Immature natural killer cell (primary cell): Measurements from ENCODE around the gene FAM153A. TPM values are rescaled to one million over a fixed set of nuclear protein-coding genes. Genes with fewer than 3 reads are reported as not detected.
"Not testable (repeated sequence)": the region's sequence is repeated elsewhere in the genome, so short reads cannot be mapped to it uniquely, and the experiment has no call there.

Experiments
- DNase-seq, 3 donors: peaks; one replicate each; pipeline ENCODE4 v3.0.0; 2022; ENCODE audit warnings: mixed read lengths in 1 of 3
- H3K27ac Mint-ChIP-seq, 6 donors: one replicate each; pipeline ENCODE4 v1.8.0; 2020; ENCODE audit warnings: mixed read lengths in 6 of 6, mild to moderate bottlenecking in 5 of 6, inconsistent platforms in 4 of 6, moderate library complexity in 3 of 6
- H3K27me3 Mint-ChIP-seq, 3 donors: one replicate each; pipeline ENCODE4 v1.8.0; 2020 to 2021; ENCODE audit warnings: low read depth in 3 of 3, mild to moderate bottlenecking in 3 of 3, mixed read lengths in 3 of 3, moderate library complexity in 3 of 3, inconsistent platforms in 1 of 3
- H3K36me3 Mint-ChIP-seq, 3 donors: one replicate each; pipeline ENCODE4 v1.8.0; 2020; ENCODE audit warnings: mixed read lengths in 3 of 3, inconsistent platforms in 2 of 3, mild to moderate bottlenecking in 2 of 3
- H3K4me1 Mint-ChIP-seq, 2 donors: one replicate each; pipeline ENCODE4 v1.8.0; 2020; ENCODE audit warnings: inconsistent platforms in 2 of 2, mild to moderate bottlenecking in 2 of 2, mixed read lengths in 2 of 2, moderate library complexity in 1 of 2
- H3K4me3 Mint-ChIP-seq, 5 donors: one replicate each; pipeline ENCODE4 v1.8.0; 2020; ENCODE audit warnings: mild to moderate bottlenecking in 5 of 5, mixed read lengths in 5 of 5, inconsistent platforms in 3 of 5, moderate library complexity in 3 of 5
- H3K9me3 Mint-ChIP-seq, 6 donors: one replicate each; pipeline ENCODE4 v1.8.0; 2020; ENCODE audit warnings: mild to moderate bottlenecking in 6 of 6, mixed read lengths in 6 of 6, inconsistent platforms in 4 of 6, moderate library complexity in 3 of 6
- polyA plus RNA-seq, 3 donors: library from polyadenylated mRNA; unstranded; fragments of 300-500 nt; fragmentation: Illumina TruSeq; gene quantifications; one replicate each; pipeline ENCODE4 v1.2.3, GENCODE V29; 2021

Gene FAM153A
- polyA plus RNA-seq, result not detected

- not testable (repeated sequence) for H3K36me3 Mint-ChIP-seq, H3K4me3 Mint-ChIP-seq
Measured at GRCh38 chr5:177782792-177783633, at the start of gene FAM153A. TSS of gene FAM153A (minus strand) at chr5:177782899.

GRCh38 chr5:177832287-177832686 is 49.6 kb upstream of the FAM153A start:
- not testable (repeated sequence) for H3K4me1 Mint-ChIP-seq, H3K27ac Mint-ChIP-seq, H3K9me3 Mint-ChIP-seq, H3K4me3 Mint-ChIP-seq, DNase-seq, H3K36me3 Mint-ChIP-seq, H3K27me3 Mint-ChIP-seq

More at GRCh38 chr5:177782792-177783633, at the start of gene FAM153A:
- not testable (repeated sequence) for H3K9me3 Mint-ChIP-seq, H3K27me3 Mint-ChIP-seq, H3K4me1 Mint-ChIP-seq, H3K27ac Mint-ChIP-seq, DNase-seq

- not testable (repeated sequence) for H3K27ac Mint-ChIP-seq, H3K4me1 Mint-ChIP-seq, H3K9me3 Mint-ChIP-seq, H3K27me3 Mint-ChIP-seq, DNase-seq, H3K36me3 Mint-ChIP-seq, H3K4me3 Mint-ChIP-seq
Measured at GRCh38 chr5:177826073-177826472, 43.4 kb upstream of the FAM153A start.

- H3K4me1 Mint-ChIP-seq, H3K4me3 Mint-ChIP-seq, DNase-seq, H3K27ac Mint-ChIP-seq, H3K27me3 Mint-ChIP-seq, H3K9me3 Mint-ChIP-seq, H3K36me3 Mint-ChIP-seq: not testable (repeated sequence)
Measured at GRCh38 chr5:177824776-177825175, 42.1 kb upstream of the FAM153A start.

- not testable (repeated sequence) for H3K27ac Mint-ChIP-seq, H3K27me3 Mint-ChIP-seq, H3K4me1 Mint-ChIP-seq, DNase-seq, H3K9me3 Mint-ChIP-seq, H3K4me3 Mint-ChIP-seq, H3K36me3 Mint-ChIP-seq
Measured at GRCh38 chr5:177822489-177822888, 39.8 kb upstream of the FAM153A start.

GRCh38 chr5:177819664-177820063 is 37.0 kb upstream of the FAM153A start:
- not testable (repeated sequence) for DNase-seq, H3K27ac Mint-ChIP-seq, H3K4me1 Mint-ChIP-seq, H3K36me3 Mint-ChIP-seq, H3K4me3 Mint-ChIP-seq, H3K9me3 Mint-ChIP-seq, H3K27me3 Mint-ChIP-seq

- not testable (repeated sequence) for H3K4me1 Mint-ChIP-seq, H3K4me3 Mint-ChIP-seq, DNase-seq, H3K27ac Mint-ChIP-seq, H3K36me3 Mint-ChIP-seq, H3K27me3 Mint-ChIP-seq, H3K9me3 Mint-ChIP-seq
Measured at GRCh38 chr5:177812814-177813425, 30.2 kb upstream of the FAM153A start.

- not testable (repeated sequence) for H3K9me3 Mint-ChIP-seq, H3K36me3 Mint-ChIP-seq, H3K4me3 Mint-ChIP-seq, DNase-seq, H3K27ac Mint-ChIP-seq, H3K27me3 Mint-ChIP-seq, H3K4me1 Mint-ChIP-seq
Measured at GRCh38 chr5:177812160-177812743, 29.6 kb upstream of the FAM153A start.

GRCh38 chr5:177809209-177809913 is 26.7 kb upstream of the FAM153A start:
- H3K4me1 Mint-ChIP-seq, H3K9me3 Mint-ChIP-seq, H3K27me3 Mint-ChIP-seq, H3K4me3 Mint-ChIP-seq, H3K36me3 Mint-ChIP-seq, H3K27ac Mint-ChIP-seq: not testable (repeated sequence)
- peak in 1 of 3 donors; percentile 2 for DNase-seq

GRCh38 chr5:177808420-177808819 is 25.7 kb upstream of the FAM153A start:
- not testable (repeated sequence) for H3K36me3 Mint-ChIP-seq, DNase-seq, H3K4me3 Mint-ChIP-seq, H3K4me1 Mint-ChIP-seq, H3K9me3 Mint-ChIP-seq, H3K27me3 Mint-ChIP-seq, H3K27ac Mint-ChIP-seq

GRCh38 chr5:177807265-177807664 is 24.6 kb upstream of the FAM153A start:
- H3K27me3 Mint-ChIP-seq, DNase-seq, H3K4me1 Mint-ChIP-seq, H3K4me3 Mint-ChIP-seq, H3K9me3 Mint-ChIP-seq, H3K27ac Mint-ChIP-seq, H3K36me3 Mint-ChIP-seq: not testable (repeated sequence)

GRCh38 chr5:177801427-177801826 is 18.7 kb upstream of the FAM153A start:
- H3K36me3 Mint-ChIP-seq, H3K4me1 Mint-ChIP-seq, H3K27ac Mint-ChIP-seq, H3K4me3 Mint-ChIP-seq, DNase-seq, H3K9me3 Mint-ChIP-seq, H3K27me3 Mint-ChIP-seq: not testable (repeated sequence)

GRCh38 chr5:177798237-177798840 is 15.6 kb upstream of the FAM153A start:
- not testable (repeated sequence) for H3K9me3 Mint-ChIP-seq, H3K4me3 Mint-ChIP-seq, H3K27ac Mint-ChIP-seq, H3K4me1 Mint-ChIP-seq, H3K27me3 Mint-ChIP-seq, DNase-seq, H3K36me3 Mint-ChIP-seq

- H3K9me3 Mint-ChIP-seq, H3K4me3 Mint-ChIP-seq, H3K4me1 Mint-ChIP-seq, H3K27me3 Mint-ChIP-seq, DNase-seq, H3K36me3 Mint-ChIP-seq, H3K27ac Mint-ChIP-seq: not testable (repeated sequence)
Measured at GRCh38 chr5:177793272-177793671, 10.6 kb upstream of the FAM153A start.
